ENCODE measurements around the gene NISCH. TPM values are rescaled to one million over a fixed set of nuclear protein-coding genes. Genes with fewer than 3 reads are reported as not detected.

The NISCH gene
- total RNA-seq, 3 donors from 2014 or later (not counting 1 experiment from before 2014, with no cell fraction given): 162 to 191 (median 175) TPM

- H3K4me3 ChIP-seq (ENCODE audit: low read length): no peak overlapping the region
- H3K27ac ChIP-seq (ENCODE audit: low read length): no peak overlapping the region
- no peaks in the 10 kb centered on the region for H3K9me3 ChIP-seq (ENCODE audit: control insufficient read depth, insufficient read depth, low read length)
- Mint-ChIP-seq H3K4me1 (peaks cover 6% of the 10 kb centered on the region in 2 donors), H3K4me3 (no peak overlapping the region), H3K27me3 (ENCODE audit: low read depth in 2 of 2) (no peaks in the 10 kb centered on the region), H3K27ac (peak overlapping the region in 1 of 2 donors; percentile 65), H3K36me3 (no peaks in the 10 kb centered on the region), H3K9me3 (no peaks in the 10 kb centered on the region)
- no peaks in the 10 kb centered on the region for H3K36me3 ChIP-seq (ENCODE audit: control insufficient read depth, insufficient read depth, low read length)
- no peak for ATAC-seq
- WGBS (ENCODE audit: insufficient coverage): 88% methylated on average over 12 of the region's 12 CpGs
- DNase-seq: no peak
- H3K27me3 ChIP-seq (ENCODE audit: control insufficient read depth, insufficient read depth, low read length): no peaks in the 10 kb centered on the region
- TF ChIP-seq CTCF (IDR thresholded peaks at IDR 0.05): no peak
- H3K4me1 ChIP-seq (ENCODE audit: control insufficient read depth, insufficient read depth, low read length): peaks cover 12% of the 10 kb centered on the region
- intact Hi-C loops (cut with micrococcal nuclease): loop anchor here (1.0 to 5.0 kb wide), 3 partner anchors 19 to 225 kb away; no protein-coding TSS in a partner anchor
Observed at GRCh38 chr3:52447512-52448355, 7.7 kb upstream of the NISCH start.

- Mint-ChIP-seq H3K27ac (no peak overlapping the region), H3K27me3 (ENCODE audit: low read depth in 2 of 2) (no peaks in the 10 kb centered on the region), H3K36me3 (no peaks in the 10 kb centered on the region), H3K4me1 (peaks cover 15 to 18% of the 10 kb centered on the region in 2 donors), H3K9me3 (no peaks in the 10 kb centered on the region), H3K4me3 (no peak overlapping the region)
- no peak for ATAC-seq
- no peak for DNase-seq
- TF ChIP-seq CTCF (IDR thresholded peaks at IDR 0.05): no peak
- no peak overlapping the region for H3K27ac ChIP-seq (ENCODE audit: low read length)
- no peak overlapping the region for H3K4me3 ChIP-seq (ENCODE audit: low read length)
- peaks cover 18% of the 10 kb centered on the region for H3K4me1 ChIP-seq (ENCODE audit: control insufficient read depth, insufficient read depth, low read length)
- no peaks in the 10 kb centered on the region for H3K9me3 ChIP-seq (ENCODE audit: control insufficient read depth, insufficient read depth, low read length)
- H3K36me3 ChIP-seq (ENCODE audit: control insufficient read depth, insufficient read depth, low read length): no peaks in the 10 kb centered on the region
- intact Hi-C loops (cut with micrococcal nuclease): no loop called here
- 93% methylated on average over 9 of the region's 11 CpGs for WGBS (ENCODE audit: insufficient coverage)
- H3K27me3 ChIP-seq (ENCODE audit: control insufficient read depth, insufficient read depth, low read length): no peaks in the 10 kb centered on the region
Observed at GRCh38 chr3:52450489-52451236, 4.7 kb upstream of the NISCH start.

- Histone ChIP-seq H3K4me1 (ENCODE audit: control insufficient read depth, insufficient read depth, low read length) (peaks cover 25% of the 10 kb centered on the region), H3K27me3 (ENCODE audit: control insufficient read depth, insufficient read depth, low read length) (no peaks in the 10 kb centered on the region), H3K9me3 (ENCODE audit: control insufficient read depth, insufficient read depth, low read length) (no peaks in the 10 kb centered on the region), H3K36me3 (ENCODE audit: control insufficient read depth, insufficient read depth, low read length) (no peaks in the 10 kb centered on the region), H3K4me3 (ENCODE audit: low read length) (no peak overlapping the region), H3K27ac (ENCODE audit: low read length) (no peak overlapping the region)
- DNase-seq: no peak
- no peak for ATAC-seq
- H3K36me3 Mint-ChIP-seq: no peaks in the 10 kb centered on the region
- 93% methylated on average over 24 of the region's 24 CpGs for WGBS (ENCODE audit: insufficient coverage)
- no peak for TF ChIP-seq CTCF (IDR thresholded peaks at IDR 0.05)
- H3K27ac Mint-ChIP-seq: no peak overlapping the region
- intact Hi-C loops (cut with micrococcal nuclease): no loop called here
- H3K27me3 Mint-ChIP-seq (ENCODE audit: low read depth in 2 of 2): no peaks in the 10 kb centered on the region
- no peaks in the 10 kb centered on the region for H3K9me3 Mint-ChIP-seq
- no peak overlapping the region for H3K4me3 Mint-ChIP-seq
- H3K4me1 Mint-ChIP-seq: peaks cover 22 to 26% of the 10 kb centered on the region in 2 donors
Observed at GRCh38 chr3:52451237-52452083, 3.9 kb upstream of the NISCH start.

All from natural killer cell (primary cell).